NB4 (cell line): ENCODE measurements around the gene C4orf33.

Source experiments
- DNase-seq: peaks from one replicate; pipeline ENCODE4 v3.0.0; 2010; ENCODE audit warnings: low read depth
- H3K4me3 ChIP-seq: one replicate; pipeline ENCODE4 v1.5.1; 2011; ENCODE audit warnings: mild to moderate bottlenecking, low read depth, low read length, moderate library complexity
- CTCF ChIP-seq: IDR thresholded peaks from one replicate; pipeline ENCODE4 v1.5.1; 2012; ENCODE audit warnings: low read depth, low read length
- MAX ChIP-seq: IDR thresholded peaks from 2 replicates; pipeline ENCODE4 v1.6.1; 2011; ENCODE audit warnings: low read depth, low read length
- MYC ChIP-seq: IDR thresholded peaks from 2 replicates; pipeline ENCODE4 v1.6.1; 2011; ENCODE audit warnings: low read depth, low read length
- POLR2A ChIP-seq: IDR thresholded peaks from 2 replicates; pipeline ENCODE4 v1.6.1; 2011; ENCODE audit warnings: mild to moderate bottlenecking; ENCODE audit not compliant: insufficient read length; ENCODE audit errors: extremely low read depth

C4orf33 gene

GRCh38 chr4:129080129-129080528 is 15.8 kb upstream of the C4orf33 start:
- no peak for DNase-seq
- H3K4me3 ChIP-seq = no peak overlapping the region
- no peak for TF ChIP-seq CTCF
- no peak for TF ChIP-seq MAX
- no peak for TF ChIP-seq MYC
- TF ChIP-seq POLR2A = no peak

- no peak overlapping the region for H3K4me3 ChIP-seq
- TF ChIP-seq POLR2A (no peak), MYC (no peak), CTCF (no peak)
- no peak for DNase-seq
Observed at GRCh38 chr4:129082302-129082701, 13.7 kb upstream of the C4orf33 start.

- DNase-seq = no peak
- TF ChIP-seq CTCF (no peak), MYC (no peak), MAX (no peak), POLR2A (no peak)
- H3K4me3 ChIP-seq = no peak overlapping the region
Observed at GRCh38 chr4:129085472-129085871, 10.5 kb upstream of the C4orf33 start.

- no peak for DNase-seq
- H3K4me3 ChIP-seq = no peak overlapping the region
- TF ChIP-seq MAX (no peak), POLR2A (no peak), CTCF (no peak), MYC (no peak)
Observed at GRCh38 chr4:129087516-129087915, 8.4 kb upstream of the C4orf33 start.

- peak; percentile 32 for DNase-seq
- TF ChIP-seq MAX (no peak), POLR2A (no peak), CTCF (no peak), MYC (no peak)
- H3K4me3 ChIP-seq = peak overlapping the region; percentile 98
Observed at GRCh38 chr4:129092631-129093190, 3.2 kb upstream of the C4orf33 start.
